MM.1S (cell line): Measurements from ENCODE around the gene TNPO3.

Experiments used
- EZH2 ChIP-seq: fragments of 300-600 bp; sonication (generic); optimal IDR thresholded peaks from 2 replicates; pipeline ENCODE3; 2017; ENCODE audit warnings: low read depth, mild to moderate bottlenecking, antibody characterized with exemption, low read length, mixed read lengths
- EZH2phosphoT487 ChIP-seq: fragments of 300-600 bp; sonication (generic); IDR thresholded peaks from 2 replicates; pipeline ENCODE4 v1.6.1; 2018; ENCODE audit warnings: antibody characterized with exemption, low read length
- TF ChIP-seq, protein P1 (sequence below): fragments of 300-600 bp; sonication (generic); IDR thresholded peaks from 2 replicates; pipeline ENCODE4 v1.5.1; 2016; ENCODE audit warnings: antibody characterized with exemption, low read length, mixed read lengths

DNA sequence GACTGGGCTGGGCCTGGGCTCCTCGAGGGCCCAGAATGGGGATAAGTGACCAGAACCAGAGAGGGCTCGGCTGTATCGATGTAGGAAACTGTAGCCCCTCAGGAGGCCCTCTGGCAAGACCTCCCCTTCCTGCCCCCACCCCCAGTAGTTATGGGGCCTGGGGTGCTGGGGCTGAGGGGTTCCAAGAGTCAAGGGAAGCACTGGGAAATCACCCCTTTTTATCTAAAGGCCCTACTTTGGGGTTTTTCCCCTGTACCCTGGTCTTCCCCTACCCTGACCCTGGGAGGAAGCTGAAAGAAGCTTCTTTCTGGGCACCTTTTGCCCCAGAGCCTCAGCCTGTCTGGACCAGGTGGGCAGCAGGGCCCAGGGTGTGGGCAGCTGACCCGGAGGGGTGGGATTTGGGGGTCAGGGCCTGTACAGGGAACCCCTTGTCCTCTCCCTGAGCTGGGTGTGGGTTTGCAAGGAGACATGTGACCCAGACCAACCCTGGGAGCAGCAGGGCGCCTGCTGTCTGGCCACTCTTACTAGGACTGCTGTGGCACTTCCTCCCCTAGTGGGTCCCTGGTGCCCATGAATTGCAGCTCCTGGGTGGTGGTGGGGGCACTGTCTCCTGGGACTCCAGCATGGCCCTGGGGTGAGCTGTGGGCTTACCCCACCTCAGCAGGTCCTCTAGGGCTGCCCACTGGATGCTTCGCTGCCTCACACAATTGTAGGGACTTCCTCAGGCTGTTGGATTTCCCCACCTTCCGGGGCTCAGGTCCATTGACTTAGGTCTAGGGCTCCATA, 115.6 kb downstream of the TNPO3 start:
- TF ChIP-seq, protein P1, sequence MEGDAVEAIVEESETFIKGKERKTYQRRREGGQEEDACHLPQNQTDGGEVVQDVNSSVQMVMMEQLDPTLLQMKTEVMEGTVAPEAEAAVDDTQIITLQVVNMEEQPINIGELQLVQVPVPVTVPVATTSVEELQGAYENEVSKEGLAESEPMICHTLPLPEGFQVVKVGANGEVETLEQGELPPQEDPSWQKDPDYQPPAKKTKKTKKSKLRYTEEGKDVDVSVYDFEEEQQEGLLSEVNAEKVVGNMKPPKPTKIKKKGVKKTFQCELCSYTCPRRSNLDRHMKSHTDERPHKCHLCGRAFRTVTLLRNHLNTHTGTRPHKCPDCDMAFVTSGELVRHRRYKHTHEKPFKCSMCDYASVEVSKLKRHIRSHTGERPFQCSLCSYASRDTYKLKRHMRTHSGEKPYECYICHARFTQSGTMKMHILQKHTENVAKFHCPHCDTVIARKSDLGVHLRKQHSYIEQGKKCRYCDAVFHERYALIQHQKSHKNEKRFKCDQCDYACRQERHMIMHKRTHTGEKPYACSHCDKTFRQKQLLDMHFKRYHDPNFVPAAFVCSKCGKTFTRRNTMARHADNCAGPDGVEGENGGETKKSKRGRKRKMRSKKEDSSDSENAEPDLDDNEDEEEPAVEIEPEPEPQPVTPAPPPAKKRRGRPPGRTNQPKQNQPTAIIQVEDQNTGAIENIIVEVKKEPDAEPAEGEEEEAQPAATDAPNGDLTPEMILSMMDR = no peak
- no peak for TF ChIP-seq EZH2
- no peak for TF ChIP-seq EZH2phosphoT487
